ENCODE measurements around the gene PXK.
"Not testable (repeated sequence)": the region's sequence is repeated elsewhere in the genome, so short reads cannot be mapped to it uniquely, and the experiment has no call there.

PXK gene

DNA sequence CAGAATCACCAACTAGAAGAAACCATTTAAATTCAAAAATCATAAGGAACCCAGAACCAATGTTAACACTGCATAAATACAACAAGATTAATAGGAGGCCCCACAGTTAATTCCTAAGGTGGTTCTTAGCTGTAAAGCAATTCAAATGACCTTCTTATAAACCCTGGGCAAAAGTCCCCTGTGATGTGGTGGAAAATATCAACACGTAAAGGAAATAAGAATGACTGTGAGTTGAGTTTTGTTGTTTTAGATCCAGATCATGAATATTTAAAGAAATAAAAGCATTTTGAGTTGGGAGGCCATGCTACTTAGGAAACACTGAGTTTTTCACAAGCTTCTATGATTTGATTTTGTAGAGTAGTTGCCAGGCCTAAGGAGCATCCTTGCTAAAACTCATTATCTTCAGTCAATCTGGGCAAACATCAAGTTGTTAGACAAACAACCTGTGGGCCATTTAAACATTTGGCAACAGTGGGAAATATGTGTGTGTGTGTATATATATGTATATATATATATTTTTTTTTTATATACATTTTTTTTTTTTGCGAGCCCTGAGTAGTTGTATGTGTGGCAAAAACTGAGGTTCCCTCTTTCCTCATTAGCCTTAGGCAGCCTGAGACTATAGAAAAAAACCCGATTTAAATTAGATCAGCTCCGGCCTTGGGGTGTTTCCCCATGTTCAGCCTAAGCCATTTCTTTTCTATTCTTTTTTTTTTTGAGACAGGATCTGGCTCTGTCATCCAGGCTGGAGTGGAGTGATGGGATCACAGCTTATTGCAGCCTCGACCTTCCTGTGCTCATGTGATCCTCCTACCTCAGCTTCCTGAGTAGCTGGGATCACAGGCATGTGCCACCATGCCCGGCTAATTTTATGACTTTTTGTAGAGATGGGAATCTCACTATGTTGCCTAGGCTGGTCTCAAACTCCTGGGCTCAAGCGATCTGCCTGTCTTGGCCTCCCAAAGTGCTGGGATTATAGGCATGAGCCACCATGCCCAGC lies 8.0 kb upstream of the PXK start:
- no peak for FAIRE-seq

DNA sequence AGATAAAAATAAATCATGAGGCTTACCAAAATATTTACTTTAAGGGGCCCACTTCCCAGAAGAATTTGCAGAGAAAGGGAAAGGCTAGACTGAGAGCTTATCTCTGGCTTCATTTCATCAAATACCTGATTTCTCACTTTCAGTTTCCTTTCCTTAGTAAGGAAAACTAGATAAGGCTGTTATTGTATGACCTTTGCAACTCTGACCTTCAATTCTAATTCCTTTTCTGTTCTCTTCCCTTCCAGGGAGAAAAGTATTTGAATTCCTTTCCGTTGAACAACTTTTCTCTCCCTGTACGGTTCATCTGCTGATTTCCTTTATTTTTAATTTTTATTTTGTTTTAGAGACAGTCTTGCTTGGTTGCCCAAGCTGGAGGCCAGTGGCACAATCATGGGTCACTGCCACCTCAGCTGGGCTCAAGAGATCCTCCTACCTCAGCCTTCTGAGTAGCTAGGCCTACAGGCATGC lies 7.1 kb upstream of the PXK start:
- no peak for FAIRE-seq

DNA sequence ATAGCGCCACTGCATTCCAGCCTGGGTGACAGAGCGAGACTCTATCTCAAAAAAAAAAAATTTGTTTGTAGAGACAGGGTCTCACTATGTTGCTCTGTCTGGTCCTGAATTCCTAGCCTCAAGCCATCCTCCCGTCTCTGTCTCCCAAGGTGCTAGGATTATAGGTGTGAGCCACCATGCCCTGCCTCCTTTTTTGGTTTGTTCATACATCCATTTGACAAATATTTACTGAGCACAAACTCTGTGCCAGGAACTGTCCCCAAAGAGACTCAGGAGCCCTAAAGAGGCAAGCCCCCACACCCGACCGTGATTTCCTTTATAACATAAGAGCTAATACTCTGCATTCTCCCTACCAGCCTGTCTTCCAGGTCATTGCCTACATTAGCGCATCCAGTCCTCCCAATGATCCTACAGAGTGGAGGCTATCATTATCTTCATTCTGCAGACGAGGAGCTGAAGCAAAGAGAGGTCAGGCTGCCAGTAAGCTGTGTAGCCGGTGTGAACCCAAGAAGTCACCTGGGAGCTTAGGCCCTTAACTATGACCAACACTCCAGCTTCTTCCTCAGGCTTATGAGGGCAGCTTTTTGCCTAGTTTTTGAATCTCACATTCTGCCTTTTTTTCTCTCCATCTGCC lies 6.3 kb upstream of the PXK start:
- FAIRE-seq = no peak

DNA sequence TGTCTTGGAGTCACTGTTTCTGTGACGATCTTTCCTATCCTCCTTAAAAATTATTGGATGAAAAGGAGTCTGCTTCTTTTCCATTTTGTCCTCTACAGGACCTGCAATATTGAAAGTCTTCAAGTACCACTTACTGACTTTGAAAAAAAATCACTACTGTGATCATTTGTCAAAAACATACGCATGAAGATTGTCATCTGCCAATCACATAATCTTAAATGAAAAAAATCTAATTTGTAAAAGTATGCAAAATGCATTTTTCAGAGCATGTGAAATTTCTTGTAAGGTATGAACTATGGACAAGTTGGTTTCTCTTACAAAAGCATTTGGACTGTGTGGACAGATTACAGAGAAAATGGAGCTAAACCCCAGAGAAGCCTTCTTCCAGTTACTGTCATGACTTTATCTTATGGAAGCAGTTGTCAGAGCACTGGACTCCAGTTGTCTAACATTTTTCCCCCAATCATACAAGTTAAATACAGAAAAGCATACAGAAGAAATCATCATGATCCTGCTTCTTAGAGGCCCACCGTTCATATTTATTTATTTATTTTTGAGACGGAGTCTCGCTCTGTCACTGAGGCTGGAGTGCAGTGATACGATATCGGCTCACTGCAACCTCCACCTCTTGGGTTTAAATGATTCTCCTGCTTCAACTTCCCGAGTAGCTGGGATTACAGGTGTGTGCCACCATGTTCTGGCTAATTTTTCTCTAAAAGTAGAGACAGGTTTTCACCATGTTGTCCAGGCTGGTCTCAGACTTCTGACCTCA lies 3.4 kb upstream of the PXK start:
- FAIRE-seq = no peak

DNA sequence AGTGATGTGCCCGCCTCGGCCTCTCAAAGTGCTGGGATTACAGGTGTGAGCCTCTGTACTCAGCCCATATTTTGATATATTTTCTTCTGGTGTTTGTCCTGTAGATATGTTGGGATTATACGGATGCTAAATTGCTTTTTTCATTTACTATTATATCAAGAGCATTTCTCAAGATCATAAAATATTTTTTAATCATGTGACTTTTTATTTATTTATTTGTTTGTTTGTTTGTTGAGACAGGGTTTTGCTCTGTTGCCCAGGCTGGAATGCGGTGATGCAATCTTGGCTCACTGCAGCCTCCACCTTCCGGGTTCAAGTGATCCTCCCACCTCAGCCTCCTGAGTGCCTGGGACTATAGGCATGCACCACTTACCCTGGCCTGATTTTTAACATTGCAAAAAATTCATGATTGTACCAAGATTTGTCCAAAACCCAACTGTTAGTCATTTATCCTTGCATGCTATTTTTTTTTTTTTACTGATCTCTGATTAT lies 2.7 kb upstream of the PXK start:
- no peak for FAIRE-seq

DNA sequence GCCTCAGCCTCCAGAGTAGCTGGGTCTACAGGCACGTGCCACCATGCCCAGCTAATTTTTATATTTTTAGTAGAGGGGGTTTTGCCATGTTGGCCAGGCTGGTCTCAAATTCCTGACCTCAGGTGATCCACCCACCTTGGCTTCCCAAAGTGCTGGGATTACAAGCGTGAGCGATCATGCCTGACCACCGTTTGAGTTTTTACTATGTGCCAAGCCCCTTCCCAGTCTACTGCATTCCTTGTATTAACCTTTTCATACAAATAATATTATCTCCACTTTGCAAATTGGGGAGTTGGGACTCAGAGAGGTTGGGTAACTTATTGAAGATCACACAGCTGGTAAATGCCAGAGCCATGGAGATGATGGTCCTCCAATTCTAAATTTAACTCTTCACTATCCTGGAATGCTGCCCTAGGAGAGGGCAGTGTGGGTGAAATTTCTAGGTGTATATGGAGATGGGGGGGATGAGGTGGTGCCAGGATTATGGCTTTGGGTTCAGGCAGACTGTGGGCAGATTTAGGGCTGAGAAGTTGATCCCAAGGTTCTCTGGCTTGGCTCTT lies 1.0 kb upstream of the PXK start:
- FAIRE-seq = no peak

DNA sequence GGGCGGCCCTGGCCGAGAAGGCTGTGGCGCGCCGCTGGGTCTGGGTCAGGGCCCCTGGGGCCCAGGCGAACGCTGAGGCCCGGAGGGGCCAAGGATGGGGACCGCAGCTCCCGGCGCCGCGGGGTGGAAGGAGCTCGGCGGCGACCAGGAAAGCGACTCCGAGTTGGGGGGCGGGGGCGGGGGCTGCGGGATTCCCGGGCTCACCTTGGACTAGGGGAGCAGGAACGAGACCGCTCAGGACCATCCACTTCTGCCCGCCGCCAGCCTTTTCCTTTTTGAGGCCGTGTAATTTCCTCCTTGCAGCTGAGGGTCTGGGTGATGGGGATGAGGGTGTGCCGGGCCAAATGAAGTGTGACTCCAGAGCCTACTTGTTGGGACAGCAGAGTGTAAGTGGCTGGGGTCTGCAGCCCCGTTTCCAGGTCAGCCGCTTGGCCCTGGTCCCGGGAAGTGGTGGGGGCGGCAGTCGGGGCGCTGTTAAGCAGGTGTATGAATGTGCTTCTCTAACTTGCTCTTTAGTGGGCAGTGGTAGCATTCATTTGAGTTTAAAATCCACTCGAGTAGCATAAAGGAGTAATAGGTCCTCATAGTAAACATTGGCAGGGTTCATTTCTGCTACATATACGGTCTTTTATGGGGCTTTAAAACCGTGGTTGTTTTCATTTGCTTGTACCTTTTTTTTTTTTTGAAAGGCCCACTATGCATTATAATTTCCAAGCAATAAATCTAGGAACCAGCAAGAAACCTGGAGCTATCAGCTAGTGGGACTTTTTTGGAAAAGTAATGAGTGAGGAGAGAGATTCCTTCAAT lies 717 bp downstream of the PXK start:
- FAIRE-seq = no peak

DNA sequence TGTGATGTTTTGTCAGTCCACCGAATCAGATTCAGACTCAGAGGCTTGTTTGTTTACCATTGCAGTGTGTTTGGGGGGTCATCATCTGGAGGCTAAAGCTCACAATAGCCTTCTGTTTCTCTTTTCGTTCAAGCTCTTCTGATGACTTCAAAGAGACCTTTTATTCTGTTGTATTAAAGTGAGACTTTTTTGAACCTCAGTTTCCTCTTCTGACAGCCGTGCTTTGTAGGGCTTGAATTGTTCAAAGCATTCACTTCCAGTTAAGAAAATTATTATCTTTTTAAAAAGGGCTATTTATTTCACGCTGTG lies 1.3 kb downstream of the PXK start:
- no peak for FAIRE-seq

DNA sequence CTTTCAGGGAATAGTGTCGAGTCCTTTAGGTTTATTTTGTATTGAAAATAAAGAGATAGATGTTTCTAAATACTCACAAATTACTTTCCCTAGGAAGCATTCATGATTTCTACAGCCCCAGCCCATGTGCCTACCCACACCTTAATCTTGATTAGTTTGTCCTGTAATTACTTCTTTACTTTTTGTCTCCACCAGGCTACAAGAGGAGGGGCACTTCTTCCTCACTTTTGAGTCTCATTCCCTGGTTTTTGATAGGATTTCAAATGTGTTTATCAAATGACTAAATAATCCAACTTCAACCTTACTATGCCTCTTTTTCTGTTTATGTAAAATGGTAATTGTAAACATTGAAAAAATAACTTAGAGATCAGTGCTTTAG lies 1.8 kb downstream of the PXK start:
- no peak for FAIRE-seq

DNA sequence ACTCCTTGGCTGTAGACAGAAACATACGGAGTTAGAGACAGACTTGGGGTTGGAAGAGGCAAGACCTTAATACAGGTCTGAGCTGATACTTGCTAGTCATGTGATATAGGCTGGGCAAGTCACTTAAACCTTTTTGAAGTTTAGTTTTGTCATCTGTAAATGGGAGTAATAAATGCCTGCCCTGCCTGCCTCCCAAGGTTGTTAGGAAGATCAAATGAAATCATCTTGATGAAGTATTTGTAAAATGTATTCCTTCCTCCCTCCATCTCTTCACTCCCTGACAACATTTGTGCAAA lies 2.9 kb downstream of the PXK start:
- no peak for FAIRE-seq

DNA sequence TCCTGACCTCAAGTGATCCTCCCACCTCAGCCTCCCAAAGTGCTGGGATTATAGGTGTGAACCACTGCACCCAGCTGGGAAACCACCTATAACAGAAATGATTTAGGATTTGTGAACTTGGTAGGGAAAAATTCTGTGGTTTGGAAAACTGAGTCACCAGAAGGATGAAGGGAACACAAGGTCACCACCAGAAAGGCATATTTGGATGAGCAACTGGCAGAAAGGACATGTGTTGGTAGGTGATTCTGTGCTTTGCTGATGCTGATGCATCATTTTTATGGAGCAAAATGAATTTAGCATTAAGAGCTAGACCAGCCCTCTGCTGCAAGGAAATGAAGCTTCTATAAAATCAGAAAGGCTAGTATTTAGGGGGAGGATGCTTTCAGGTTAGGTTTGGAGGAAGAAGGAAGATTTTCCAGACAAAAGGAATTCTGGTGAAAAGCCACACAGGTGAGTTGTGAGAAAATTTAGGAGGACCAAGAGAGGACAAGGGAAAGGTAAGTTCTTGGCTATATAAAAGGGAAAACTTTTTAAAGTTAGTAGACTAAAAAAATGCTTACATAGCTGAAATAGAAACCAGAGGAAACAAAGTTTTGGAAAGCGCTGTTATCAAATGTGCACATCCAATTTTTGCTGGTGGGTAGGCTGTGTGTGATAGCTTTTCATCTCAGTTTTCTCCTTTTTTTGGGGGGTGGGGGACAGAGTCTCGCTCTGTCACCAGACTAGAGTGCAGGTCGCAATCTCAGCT lies 3.6 kb downstream of the PXK start:
- FAIRE-seq = no peak

DNA sequence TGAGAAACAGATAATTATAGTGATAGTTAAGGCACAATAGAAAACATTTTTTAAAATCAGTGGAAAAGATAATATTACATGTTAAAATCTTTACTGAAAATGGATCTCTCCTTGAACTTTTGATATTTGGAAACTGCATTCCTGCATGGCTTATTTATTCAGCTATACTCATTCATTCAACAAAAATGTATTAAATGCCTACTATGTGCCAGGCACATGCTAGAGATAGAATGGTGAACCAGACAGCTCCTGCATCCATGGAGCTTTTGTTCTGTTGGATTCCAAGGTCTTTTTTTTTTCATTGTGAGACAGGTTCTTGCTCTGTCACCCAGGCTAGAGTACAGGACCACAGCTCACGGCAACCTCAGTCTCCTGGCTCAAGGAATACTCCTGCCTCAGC lies 4.5 kb downstream of the PXK start:
- FAIRE-seq = no peak

DNA sequence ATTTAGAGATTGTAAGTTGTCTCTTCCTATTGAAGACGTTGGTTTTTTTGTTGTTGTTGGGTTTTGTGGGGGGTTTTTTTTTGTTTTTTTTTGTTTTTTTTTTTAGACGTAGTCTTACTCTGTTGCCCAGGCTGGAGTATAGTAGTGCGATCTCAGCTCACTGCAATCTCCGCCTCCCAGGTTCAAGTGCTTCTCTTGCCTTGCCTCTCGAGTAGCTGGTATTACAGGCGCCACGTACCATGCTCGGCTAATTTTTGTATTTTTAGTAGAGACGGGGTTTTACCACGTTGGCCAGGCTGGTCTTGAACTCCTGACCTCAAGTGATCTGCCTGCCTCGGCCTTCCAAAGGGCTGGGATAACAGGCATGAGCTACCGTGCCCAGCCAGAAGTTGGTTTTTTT lies 6.5 kb downstream of the PXK start:
- not testable (repeated sequence) for FAIRE-seq

DNA sequence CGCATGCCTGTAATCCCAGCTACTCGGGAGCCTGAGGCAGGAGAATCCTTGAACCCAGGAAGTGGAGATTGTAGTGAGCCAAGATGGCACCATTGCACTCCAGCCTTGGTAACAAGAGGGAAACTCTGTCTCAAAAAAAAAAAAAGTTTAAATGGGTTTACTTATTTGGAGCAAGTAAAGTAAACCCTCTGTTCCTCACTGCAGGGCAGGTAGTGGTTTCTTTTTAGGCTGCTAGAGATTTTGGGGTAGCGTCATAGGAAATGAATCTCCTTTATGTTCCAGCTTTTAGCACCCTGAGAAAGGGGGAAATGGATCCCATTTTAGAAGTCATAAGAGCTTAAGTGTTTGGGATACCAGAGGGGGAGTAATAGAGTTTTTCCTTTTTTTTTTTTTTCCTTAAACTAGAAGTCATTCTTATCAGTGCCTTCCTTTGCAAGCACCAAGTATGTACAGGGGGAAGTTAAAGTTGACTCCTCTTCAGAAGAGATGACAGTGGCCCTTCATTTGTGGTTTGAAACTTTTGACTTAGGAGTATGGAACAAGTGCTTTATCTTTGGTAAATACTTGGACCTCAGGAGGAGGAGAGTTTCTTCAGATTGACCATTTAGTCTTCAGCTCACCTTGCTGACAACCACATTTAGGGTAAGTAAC lies 8.0 kb downstream of the PXK start:
- no peak for FAIRE-seq

DNA sequence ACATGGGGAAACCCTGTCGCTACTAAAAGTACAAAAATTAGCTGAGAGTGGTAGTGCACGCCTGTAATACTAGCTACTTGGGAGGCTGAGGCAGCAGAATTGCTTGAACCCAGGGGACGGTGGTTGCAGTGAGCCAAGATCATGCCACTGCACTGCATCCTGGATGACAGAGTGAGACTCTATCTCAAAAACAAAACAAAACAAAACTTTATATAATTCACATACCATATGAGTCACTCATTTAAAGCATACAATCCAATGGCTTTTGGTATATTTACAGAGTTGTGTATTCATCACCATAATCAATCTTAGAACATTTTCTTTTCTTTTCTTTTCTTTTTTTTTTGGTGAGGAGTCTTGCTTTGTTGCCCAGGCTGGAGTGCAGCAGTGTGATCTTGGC lies 8.7 kb downstream of the PXK start:
- FAIRE-seq = no peak

DNA sequence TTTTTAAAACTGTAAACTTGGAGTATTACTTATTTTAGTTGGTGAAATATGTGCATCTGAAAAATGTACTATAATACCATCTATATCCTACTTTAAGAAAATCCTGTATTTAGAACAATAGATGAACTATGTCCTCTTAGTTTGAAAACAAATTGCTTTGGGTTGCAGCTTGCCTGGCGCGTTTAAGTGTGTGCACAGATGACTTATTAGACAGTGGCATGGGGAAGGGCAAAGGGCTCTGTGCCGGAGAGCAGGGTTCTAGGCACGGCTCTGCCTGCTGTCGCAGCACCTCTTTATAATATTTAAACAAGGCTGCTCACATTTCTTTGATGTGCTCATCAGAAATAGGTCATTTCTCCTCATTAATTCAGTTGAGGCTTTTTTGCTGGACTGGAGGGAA lies 10.0 kb downstream of the PXK start:
- no peak for FAIRE-seq

DNA sequence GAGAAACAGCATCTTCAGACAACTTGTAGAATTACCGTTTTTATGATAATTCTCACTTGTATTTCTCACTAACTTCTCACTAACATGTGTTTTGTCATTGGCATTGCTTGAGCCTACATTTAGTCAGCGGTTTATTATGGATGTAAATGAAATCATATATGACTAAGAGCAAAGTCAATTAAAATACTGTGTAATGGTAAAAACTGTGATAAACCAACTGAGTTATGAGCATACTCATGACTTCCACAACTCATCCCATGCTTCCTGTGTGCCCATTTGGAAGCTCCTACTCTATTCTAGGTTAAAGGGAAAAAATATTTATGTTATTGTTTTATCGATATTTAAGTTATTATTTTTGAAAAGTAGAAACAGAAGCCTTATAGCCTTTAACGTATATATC lies 12.8 kb downstream of the PXK start:
- no peak for FAIRE-seq

DNA sequence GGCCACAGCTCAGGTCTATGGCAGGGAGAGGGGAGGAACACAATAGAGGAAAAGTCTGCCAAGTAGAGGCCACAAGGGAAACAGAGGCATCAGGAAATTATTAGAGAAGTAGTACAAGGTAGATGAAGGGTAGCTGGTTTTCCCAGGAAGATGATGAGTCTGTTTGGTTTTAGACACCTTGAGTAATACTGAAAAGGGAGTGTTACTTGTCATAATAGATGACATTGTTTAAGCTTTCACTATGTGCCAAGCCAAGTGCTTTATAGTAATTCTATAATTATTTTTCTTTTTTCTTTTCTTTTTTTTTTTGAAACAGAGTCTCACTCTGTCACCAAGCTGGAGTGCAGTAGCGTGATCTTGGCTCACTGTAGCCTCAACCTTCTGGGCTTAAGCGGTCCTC lies 13.7 kb downstream of the PXK start:
- no peak for FAIRE-seq

DNA sequence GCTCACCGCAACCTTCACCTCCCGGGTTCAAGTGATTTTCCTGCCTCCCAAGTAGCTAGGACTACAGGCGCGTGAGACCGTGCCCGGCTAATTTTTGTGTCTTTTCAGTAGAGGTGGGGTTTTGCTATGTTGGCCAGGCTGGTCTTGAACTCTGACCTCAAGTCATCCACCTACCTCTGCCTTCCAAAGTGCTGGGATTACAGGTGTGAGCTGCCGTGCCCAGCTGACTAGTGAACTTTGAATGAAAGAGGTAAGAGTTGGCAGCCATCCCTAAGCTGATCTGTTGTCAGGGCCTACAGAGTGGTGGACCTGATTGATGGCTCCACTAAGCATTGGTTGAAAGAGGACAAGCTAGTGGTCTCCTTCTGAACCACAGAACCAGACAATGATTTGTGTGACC lies 15.3 kb downstream of the PXK start:
- no peak for FAIRE-seq

DNA sequence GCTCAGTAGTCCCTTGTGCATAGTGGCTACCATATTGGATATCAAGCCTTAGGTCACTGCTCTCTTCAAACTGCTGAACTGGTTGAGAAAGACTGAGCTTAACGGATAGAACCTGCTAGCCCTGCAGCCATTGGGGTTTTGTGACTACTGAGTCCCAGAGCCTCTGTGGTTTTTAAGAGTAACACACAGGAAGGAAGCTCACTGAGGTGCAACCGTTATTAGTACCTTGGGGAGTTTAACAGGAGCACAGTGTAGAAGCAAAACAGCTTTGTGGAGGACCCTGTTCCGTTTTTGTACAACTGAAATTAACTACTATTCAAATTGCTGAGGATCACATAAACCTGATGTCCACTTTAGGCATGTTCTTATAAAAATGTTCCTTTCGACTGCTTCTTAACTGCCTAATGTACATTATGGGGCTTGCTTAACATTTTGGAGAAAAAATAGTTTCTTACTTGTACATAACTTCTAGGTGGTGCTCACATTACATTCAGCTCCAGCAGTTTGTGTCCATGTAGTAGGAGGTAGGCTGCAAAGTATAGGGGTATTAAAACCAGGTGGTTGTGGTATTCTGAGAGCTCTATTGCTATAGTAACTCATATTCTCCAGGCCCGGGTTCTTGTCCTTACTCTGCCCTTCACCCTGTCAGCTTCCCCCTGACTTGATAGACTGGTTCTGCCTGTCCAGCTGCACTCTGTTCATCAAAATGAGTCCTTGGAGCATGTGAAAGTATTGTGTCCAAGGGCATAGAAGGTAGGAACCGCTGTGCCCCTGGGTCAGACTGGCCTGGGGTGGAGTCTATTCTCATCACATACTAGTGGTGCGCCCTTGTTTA lies 17.3 kb downstream of the PXK start:
- FAIRE-seq = no peak
